SK-N-SH (cell line): ENCODE data around the gene ZNF548. TPM values are rescaled to one million over a fixed set of nuclear protein-coding genes. Genes with fewer than 3 reads are reported as not detected.

Source experiments
- CTCF ChIA-PET: fragments of 300-600, 350-600 bp; formaldehyde crosslinking; extraction: SDS; loops from one replicate; lab custom pipeline; 2021; lab: Yijun Ruan, JAX
- POLR2A ChIA-PET: fragments of 350-600 bp; sonication (Branson Sonifier 250); formaldehyde crosslinking; extraction: SDS; loops from one replicate; lab custom pipeline; 2020; ENCODE audit warnings: antibody characterized with exemption, inconsistent platforms; lab: Yijun Ruan, JAX
- DNase-seq: peaks from one replicate; pipeline ENCODE4 v3.0.0; 2012
- H2AFZ ChIP-seq: fragments of 200-600 bp; sonication (generic); 2 replicates; pipeline ENCODE4 v1.8.1; 2016; ENCODE audit warnings: antibody characterized with exemption, mild to moderate bottlenecking, low read depth
- H3F3A ChIP-seq: fragments of 200-600 bp; sonication (generic); replicated peaks from 2 replicates; pipeline ENCODE3; 2016; ENCODE audit warnings: antibody characterized with exemption, mild to moderate bottlenecking; ENCODE audit not compliant: insufficient read depth
- H3K27ac ChIP-seq, 2 experiments: fragments of 200-500 bp in 1 of 2; fragments of 200-600 bp in 1 of 2; sonication (Bioruptor generic) in 1 of 2; sonication (generic), shearing (Covaris generic) in 1 of 2; 2 replicates each; pipeline versions ENCODE4 v1.5.1 to v1.6.1; 2014 to 2016; ENCODE audit warnings: low read depth in 2 of 2, inconsistent platforms in 1 of 2, low read length in 1 of 2, mild to moderate bottlenecking in 1 of 2, mixed read lengths in 1 of 2
- H3K27me3 ChIP-seq: fragments of 200-600 bp; sonication (generic), shearing (Covaris generic); 2 replicates; pipeline ENCODE4 v1.6.1; 2016; ENCODE audit warnings: mixed run types; ENCODE audit not compliant: insufficient read depth
- H3K36me3 ChIP-seq, 2 experiments: fragments of 200-500 bp in 1 of 2; fragments of 200-600 bp in 1 of 2; sonication (Bioruptor generic) in 1 of 2; sonication (generic) in 1 of 2; replicated peaks in 1 of 2; 2 replicates each; pipeline versions ENCODE3 to v1.5.1; 2014 to 2016; ENCODE audit warnings: low read length in 1 of 2, mild to moderate bottlenecking in 1 of 2; ENCODE audit not compliant: insufficient read depth in 2 of 2, control insufficient read depth in 1 of 2
- H3K4me1 ChIP-seq, 2 experiments: fragments of 200-500 bp in 1 of 2; fragments of 200-600 bp in 1 of 2; sonication (Bioruptor generic) in 1 of 2; sonication (generic), shearing (Covaris generic) in 1 of 2; 2 replicates each; pipeline versions ENCODE4 v1.5.1 to v1.6.1; 2014 to 2016; ENCODE audit warnings: low read depth in 1 of 2, low read length in 1 of 2, mixed run types in 1 of 2; ENCODE audit not compliant: insufficient read depth in 2 of 2, control insufficient read depth in 1 of 2
- H3K4me2 ChIP-seq: fragments of 200-600 bp; sonication (generic), shearing (Covaris generic); 2 replicates; pipeline ENCODE4 v1.6.1; 2017; ENCODE audit warnings: mixed run types
- H3K4me3 ChIP-seq, 2 experiments: fragments of 200-500 bp in 1 of 2; fragments of 200-600 bp in 1 of 2; sonication (Bioruptor generic) in 1 of 2; sonication (generic), shearing (Covaris generic) in 1 of 2; 2 replicates each; pipeline versions ENCODE4 v1.5.1 to v1.8.1; 2014 to 2016; ENCODE audit warnings: low read depth in 2 of 2, inconsistent platforms in 1 of 2, low read length in 1 of 2, mild to moderate bottlenecking in 1 of 2, mixed read lengths in 1 of 2, moderate library complexity in 1 of 2
- H3K79me2 ChIP-seq: fragments of 200-600 bp; sonication (generic); 2 replicates; pipeline ENCODE4 v1.8.1; 2017; ENCODE audit warnings: mild to moderate bottlenecking; ENCODE audit not compliant: insufficient read depth
- H3K9ac ChIP-seq: fragments of 200-600 bp; sonication (generic); 2 replicates; pipeline ENCODE4 v1.6.1; 2017; ENCODE audit warnings: mixed run types
- H3K9me2 ChIP-seq: fragments of 200-600 bp; sonication (generic); 2 replicates; pipeline ENCODE4 v1.6.1; 2017; ENCODE audit warnings: mixed run types
- H3K9me3 ChIP-seq: fragments of 200-600 bp; sonication (generic); 2 replicates; pipeline ENCODE4 v1.6.1; 2017; ENCODE audit warnings: mixed run types, mild to moderate bottlenecking, moderate library complexity
- H4K20me1 ChIP-seq: fragments of 200-600 bp; sonication (generic); 2 replicates; pipeline ENCODE4 v1.6.1; 2017; ENCODE audit warnings: mild to moderate bottlenecking, mixed run types; ENCODE audit not compliant: insufficient read depth
- ELF1 ChIP-seq: IDR thresholded peaks from 2 replicates; pipeline ENCODE4 v1.4.0; 2012
- FOSL2 ChIP-seq: IDR thresholded peaks from 2 replicates; pipeline ENCODE4 v1.4.0; 2012; ENCODE audit warnings: low read depth, mild to moderate bottlenecking, moderate library complexity, borderline replicate concordance
- FOXJ3 ChIP-seq: sonication (generic); formaldehyde crosslinking; IDR thresholded peaks from 2 replicates; pipeline ENCODE4 v1.5.1; 2020; ENCODE audit warnings: mild to moderate bottlenecking, missing genetic modification reagents
- GABPA ChIP-seq: IDR thresholded peaks from 2 replicates; pipeline ENCODE4 v1.4.0; 2012; ENCODE audit warnings: low read depth, mild to moderate bottlenecking
- GATA2 ChIP-seq: sonication (generic); formaldehyde crosslinking; IDR thresholded peaks from 2 replicates; pipeline ENCODE4 v1.5.0; 2020; ENCODE audit warnings: mild to moderate bottlenecking, missing genetic modification reagents
- JUND ChIP-seq: IDR thresholded peaks from 2 replicates; pipeline ENCODE4 v1.4.0; 2012
- MEF2A ChIP-seq: IDR thresholded peaks from 2 replicates; pipeline ENCODE4 v1.4.0; 2012; ENCODE audit warnings: low read depth, borderline replicate concordance
- NRF1 ChIP-seq: IDR thresholded peaks from 2 replicates; pipeline ENCODE4 v1.6.1; 2012; ENCODE audit warnings: low read depth, mild to moderate bottlenecking, low read length
- RCOR1 ChIP-seq: fragments of 150-350 bp; IDR thresholded peaks from 2 replicates; pipeline ENCODE4 v1.6.1; 2017; ENCODE audit warnings: antibody characterized with exemption, low read length
- RFX5 ChIP-seq: IDR thresholded peaks from 2 replicates; pipeline ENCODE4 v1.6.1; 2012; ENCODE audit warnings: mild to moderate bottlenecking, improper control_type of control experiment, low read length
- RXRA ChIP-seq: IDR thresholded peaks from 2 replicates; pipeline ENCODE4 v1.4.0; 2012; ENCODE audit warnings: low read depth, mild to moderate bottlenecking, borderline replicate concordance
- SIN3A ChIP-seq: IDR thresholded peaks from 2 replicates; pipeline ENCODE4 v1.6.1; 2012; ENCODE audit warnings: low read depth, mild to moderate bottlenecking, low read length, moderate library complexity, borderline replicate concordance
- SMC3 ChIP-seq: IDR thresholded peaks from 2 replicates; pipeline ENCODE4 v1.6.1; 2012; ENCODE audit warnings: low read depth, low read length, improper control_type of control experiment
- TAF1 ChIP-seq: IDR thresholded peaks from 2 replicates; pipeline ENCODE4 v1.6.1; 2012; ENCODE audit warnings: low read depth, mild to moderate bottlenecking, low read length, moderate library complexity, borderline replicate concordance
- TCF12 ChIP-seq: IDR thresholded peaks from 2 replicates; pipeline ENCODE4 v1.4.0; 2012
- YY1 ChIP-seq: IDR thresholded peaks from 2 replicates; pipeline ENCODE4 v1.4.0; 2012; ENCODE audit warnings: low read depth, mild to moderate bottlenecking
- WGBS: methylation state at CpG from one replicate; pipeline ENCODE4 v1.1.6; 2017; ENCODE audit warnings: low lambda C conversion rate; 5-methylcytosine and 5-hydroxymethylcytosine counted together
- polyA plus RNA-seq, 3 experiments: library from polyadenylated mRNA; depleted of rRNA; stranded (reverse); fragments of >200 nt; gene quantifications; 2 replicates each; pipeline ENCODE4 v1.2.3, GENCODE V29; 2012
- TF ChIP-seq, protein P1 (sequence below): IDR thresholded peaks from 2 replicates; pipeline ENCODE4 v1.6.1; 2012; ENCODE audit warnings: mild to moderate bottlenecking, low read depth, low read length, moderate library complexity
- TF ChIP-seq, protein P2 (sequence below): IDR thresholded peaks from 2 replicates; pipeline ENCODE4 v1.4.0; 2012; ENCODE audit warnings: low read depth, borderline replicate concordance
- TF ChIP-seq, protein P3 (sequence below): IDR thresholded peaks from 2 replicates; pipeline ENCODE4 v1.4.0; 2012; ENCODE audit warnings: low read depth
- TF ChIP-seq, protein P4 (sequence below): fragments of 150-350 bp; IDR thresholded peaks from 2 replicates; pipeline ENCODE4 v1.6.1; 2017; ENCODE audit warnings: antibody characterized with exemption, low read length, low read depth, borderline replicate concordance
- TF ChIP-seq, protein P5 (sequence below): IDR thresholded peaks from 2 replicates; pipeline ENCODE4 v1.4.0; 2012; ENCODE audit warnings: low read depth, borderline replicate concordance
- TF ChIP-seq, protein P6 (sequence below): fragments of 150-350 bp; IDR thresholded peaks from 2 replicates; pipeline ENCODE4 v1.6.1; 2016; ENCODE audit warnings: mild to moderate bottlenecking, low read depth, low read length

Gene ZNF548
- polyA plus RNA-seq, 1 of the 3 experiments (the other 2 are of a cell fraction): 6.8 TPM

DNA sequence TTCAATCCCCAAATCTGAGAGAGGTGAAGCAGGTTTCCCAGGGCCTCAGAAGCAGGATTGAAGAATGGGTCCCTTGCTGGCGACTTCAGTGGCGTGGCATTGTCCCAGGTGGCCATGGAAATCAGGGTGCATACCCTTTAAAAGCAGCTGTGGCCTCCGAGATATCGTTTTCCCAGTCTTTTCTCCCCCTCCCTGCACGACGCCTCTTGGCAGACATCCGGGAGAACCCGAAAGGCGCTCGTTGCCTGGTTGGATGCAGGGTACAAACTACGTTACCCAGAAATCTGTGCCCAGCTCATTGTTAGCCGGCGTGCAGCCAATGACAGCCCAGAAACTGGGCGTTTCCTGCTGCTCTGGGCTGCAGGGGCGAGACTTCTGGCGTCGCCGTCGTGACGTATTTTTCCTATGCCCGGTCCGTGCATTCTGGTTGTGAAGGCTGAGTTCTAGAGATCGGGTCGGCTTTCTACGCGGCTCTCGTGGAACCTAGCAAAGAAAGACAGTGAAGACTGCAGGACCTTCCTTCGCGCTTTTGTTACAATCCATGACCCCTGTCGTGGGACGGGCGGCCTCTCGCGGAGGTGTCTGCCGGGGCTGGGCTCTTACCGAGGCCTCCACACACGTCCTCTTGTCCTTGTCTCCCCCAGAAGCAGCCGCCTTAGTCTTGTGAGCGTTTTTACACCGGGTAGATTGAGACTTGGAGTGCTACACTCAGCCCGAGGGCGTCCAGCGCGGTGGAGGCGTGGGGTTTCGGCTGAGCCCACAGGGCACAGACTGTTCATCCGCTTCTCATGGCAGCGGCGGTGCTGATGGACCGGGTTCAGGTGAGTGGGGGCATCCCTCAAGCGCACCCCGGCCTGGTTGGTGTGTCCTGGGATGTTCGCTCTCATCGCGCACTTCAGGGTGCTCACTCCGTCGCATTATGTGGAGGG lies 38.5 kb upstream of the ZNF548 start, which contains the start of gene ZNF304:
Gene ZNF304, plus strand, starts transcription at position 395 of the 929 bp plus-strand sequence. Its CDS starts 394 bp downstream, at position 789.
- peak; percentile 90 for DNase-seq
- Histone ChIP-seq H3K27me3 (no peaks in the 10 kb centered on the region), H3K4me2 (peak within 1 kb of the TSS; percentile 86), H3K79me2 (peaks cover 35% of the 10 kb centered on the region), H3K9ac (peak within 1 kb of the TSS; percentile 85), H3K4me3 (peak within 1 kb of the TSS; percentile 98 to 99), H3K4me1 (peaks cover 7 to 18% of the 10 kb centered on the region in 2 experiments; a peak in 2 of 4 replicates), H3K27ac (peak within 1 kb of the TSS; percentile 59 to 80; a peak in 3 of 4 replicates), H3F3A (no peaks in the 10 kb centered on the region), H3K9me3 (no peaks in the 10 kb centered on the region), H3K36me3 (peaks cover 11 to 22% of the 10 kb centered on the region in 2 experiments), H3K9me2 (no peaks in the 10 kb centered on the region), H2AFZ (peak within 1 kb of the TSS; percentile 96), H4K20me1 (no peaks in the 10 kb centered on the region)
- ChIA-PET POLR2A (interaction anchor here (0.6 to 0.7 kb wide), 2 partner anchors 84 to 499 kb away, joined by 3 to 4 read pairs; partner anchors contain the start of gene ZNF749), CTCF (interaction anchor here (1.1 to 1.5 kb wide), 2 partner anchors 12 to 16 kb away, joined by 3 to 5 read pairs; partner anchors contain the start of genes TRAPPC2B and ZNF547)
- whole genome bisulfite sequencing: 5% methylated on average over 30 of the region's 57 CpGs
- TF ChIP-seq, protein P1, sequence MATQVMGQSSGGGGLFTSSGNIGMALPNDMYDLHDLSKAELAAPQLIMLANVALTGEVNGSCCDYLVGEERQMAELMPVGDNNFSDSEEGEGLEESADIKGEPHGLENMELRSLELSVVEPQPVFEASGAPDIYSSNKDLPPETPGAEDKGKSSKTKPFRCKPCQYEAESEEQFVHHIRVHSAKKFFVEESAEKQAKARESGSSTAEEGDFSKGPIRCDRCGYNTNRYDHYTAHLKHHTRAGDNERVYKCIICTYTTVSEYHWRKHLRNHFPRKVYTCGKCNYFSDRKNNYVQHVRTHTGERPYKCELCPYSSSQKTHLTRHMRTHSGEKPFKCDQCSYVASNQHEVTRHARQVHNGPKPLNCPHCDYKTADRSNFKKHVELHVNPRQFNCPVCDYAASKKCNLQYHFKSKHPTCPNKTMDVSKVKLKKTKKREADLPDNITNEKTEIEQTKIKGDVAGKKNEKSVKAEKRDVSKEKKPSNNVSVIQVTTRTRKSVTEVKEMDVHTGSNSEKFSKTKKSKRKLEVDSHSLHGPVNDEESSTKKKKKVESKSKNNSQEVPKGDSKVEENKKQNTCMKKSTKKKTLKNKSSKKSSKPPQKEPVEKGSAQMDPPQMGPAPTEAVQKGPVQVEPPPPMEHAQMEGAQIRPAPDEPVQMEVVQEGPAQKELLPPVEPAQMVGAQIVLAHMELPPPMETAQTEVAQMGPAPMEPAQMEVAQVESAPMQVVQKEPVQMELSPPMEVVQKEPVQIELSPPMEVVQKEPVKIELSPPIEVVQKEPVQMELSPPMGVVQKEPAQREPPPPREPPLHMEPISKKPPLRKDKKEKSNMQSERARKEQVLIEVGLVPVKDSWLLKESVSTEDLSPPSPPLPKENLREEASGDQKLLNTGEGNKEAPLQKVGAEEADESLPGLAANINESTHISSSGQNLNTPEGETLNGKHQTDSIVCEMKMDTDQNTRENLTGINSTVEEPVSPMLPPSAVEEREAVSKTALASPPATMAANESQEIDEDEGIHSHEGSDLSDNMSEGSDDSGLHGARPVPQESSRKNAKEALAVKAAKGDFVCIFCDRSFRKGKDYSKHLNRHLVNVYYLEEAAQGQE: no peak
- TF ChIP-seq, protein P2, sequence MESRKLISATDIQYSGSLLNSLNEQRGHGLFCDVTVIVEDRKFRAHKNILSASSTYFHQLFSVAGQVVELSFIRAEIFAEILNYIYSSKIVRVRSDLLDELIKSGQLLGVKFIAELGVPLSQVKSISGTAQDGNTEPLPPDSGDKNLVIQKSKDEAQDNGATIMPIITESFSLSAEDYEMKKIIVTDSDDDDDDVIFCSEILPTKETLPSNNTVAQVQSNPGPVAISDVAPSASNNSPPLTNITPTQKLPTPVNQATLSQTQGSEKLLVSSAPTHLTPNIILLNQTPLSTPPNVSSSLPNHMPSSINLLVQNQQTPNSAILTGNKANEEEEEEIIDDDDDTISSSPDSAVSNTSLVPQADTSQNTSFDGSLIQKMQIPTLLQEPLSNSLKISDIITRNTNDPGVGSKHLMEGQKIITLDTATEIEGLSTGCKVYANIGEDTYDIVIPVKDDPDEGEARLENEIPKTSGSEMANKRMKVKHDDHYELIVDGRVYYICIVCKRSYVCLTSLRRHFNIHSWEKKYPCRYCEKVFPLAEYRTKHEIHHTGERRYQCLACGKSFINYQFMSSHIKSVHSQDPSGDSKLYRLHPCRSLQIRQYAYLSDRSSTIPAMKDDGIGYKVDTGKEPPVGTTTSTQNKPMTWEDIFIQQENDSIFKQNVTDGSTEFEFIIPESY: peak; percentile 57; the same call in 1 of the 2 replicates
- TF ChIP-seq NRF1: no peak
- peak; percentile 79 for TF ChIP-seq ELF1
- no peak for TF ChIP-seq MEF2A
- 0 out of 2 replicates have a peak, but pooled peaks have one; percentile 46 for TF ChIP-seq RFX5
- TF ChIP-seq, protein P3, sequence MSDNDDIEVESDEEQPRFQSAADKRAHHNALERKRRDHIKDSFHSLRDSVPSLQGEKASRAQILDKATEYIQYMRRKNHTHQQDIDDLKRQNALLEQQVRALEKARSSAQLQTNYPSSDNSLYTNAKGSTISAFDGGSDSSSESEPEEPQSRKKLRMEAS: peak; percentile 96
- TF ChIP-seq FOSL2: no peak
- TF ChIP-seq JUND: no peak
- TF ChIP-seq, protein P4, sequence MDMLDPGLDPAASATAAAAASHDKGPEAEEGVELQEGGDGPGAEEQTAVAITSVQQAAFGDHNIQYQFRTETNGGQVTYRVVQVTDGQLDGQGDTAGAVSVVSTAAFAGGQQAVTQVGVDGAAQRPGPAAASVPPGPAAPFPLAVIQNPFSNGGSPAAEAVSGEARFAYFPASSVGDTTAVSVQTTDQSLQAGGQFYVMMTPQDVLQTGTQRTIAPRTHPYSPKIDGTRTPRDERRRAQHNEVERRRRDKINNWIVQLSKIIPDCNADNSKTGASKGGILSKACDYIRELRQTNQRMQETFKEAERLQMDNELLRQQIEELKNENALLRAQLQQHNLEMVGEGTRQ: no peak
- TF ChIP-seq, protein P5, sequence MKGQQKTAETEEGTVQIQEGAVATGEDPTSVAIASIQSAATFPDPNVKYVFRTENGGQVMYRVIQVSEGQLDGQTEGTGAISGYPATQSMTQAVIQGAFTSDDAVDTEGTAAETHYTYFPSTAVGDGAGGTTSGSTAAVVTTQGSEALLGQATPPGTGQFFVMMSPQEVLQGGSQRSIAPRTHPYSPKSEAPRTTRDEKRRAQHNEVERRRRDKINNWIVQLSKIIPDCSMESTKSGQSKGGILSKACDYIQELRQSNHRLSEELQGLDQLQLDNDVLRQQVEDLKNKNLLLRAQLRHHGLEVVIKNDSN: no peak
- TF ChIP-seq SIN3A: no peak; the same call in 1 of the 2 replicates
- TF ChIP-seq FOXJ3 (CRISPR knock-in tag): no peak
- no peak for TF ChIP-seq RXRA
- no peak for TF ChIP-seq SMC3
- no peak; the same call in 1 of the 2 replicates for TF ChIP-seq TAF1
- no peak for TF ChIP-seq GATA2
- TF ChIP-seq GABPA: peak; percentile 78
- TF ChIP-seq YY1: 0 out of 2 replicates have a peak, but pooled peaks have one; percentile 15
- TF ChIP-seq RCOR1: peak; percentile 11; the same call in 1 of the 2 replicates
- TF ChIP-seq, protein P6, sequence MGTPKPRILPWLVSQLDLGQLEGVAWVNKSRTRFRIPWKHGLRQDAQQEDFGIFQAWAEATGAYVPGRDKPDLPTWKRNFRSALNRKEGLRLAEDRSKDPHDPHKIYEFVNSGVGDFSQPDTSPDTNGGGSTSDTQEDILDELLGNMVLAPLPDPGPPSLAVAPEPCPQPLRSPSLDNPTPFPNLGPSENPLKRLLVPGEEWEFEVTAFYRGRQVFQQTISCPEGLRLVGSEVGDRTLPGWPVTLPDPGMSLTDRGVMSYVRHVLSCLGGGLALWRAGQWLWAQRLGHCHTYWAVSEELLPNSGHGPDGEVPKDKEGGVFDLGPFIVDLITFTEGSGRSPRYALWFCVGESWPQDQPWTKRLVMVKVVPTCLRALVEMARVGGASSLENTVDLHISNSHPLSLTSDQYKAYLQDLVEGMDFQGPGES: 0 out of 2 replicates have a peak, but pooled peaks have one; percentile 11
- TF ChIP-seq TCF12: no peak
